BE2C (cell line): Measurements from ENCODE around the gene ADORA2B.

Experiments
- DNase-seq: peaks from one replicate; pipeline ENCODE4 v3.0.0-alpha.2; 2020
- H3K27me3 ChIP-seq: fragments of 250-450 bp; sonication (Bioruptor Pico); 2 replicates; pipeline ENCODE4 v1.5.1; 2020; ENCODE audit warnings: mild to moderate bottlenecking
- H3K36me3 ChIP-seq: fragments of 250-450 bp; sonication (Bioruptor Pico); 2 replicates; pipeline ENCODE4 v1.5.1; 2020; ENCODE audit warnings: mild to moderate bottlenecking
- H3K4me1 ChIP-seq: fragments of 250-450 bp; sonication (Bioruptor Pico); 2 replicates; pipeline ENCODE4 v1.5.1; 2020
- H3K4me3 ChIP-seq: 2 replicates; pipeline ENCODE4 v1.5.1; 2011; ENCODE audit warnings: low read depth, low read length
- H3K9me3 ChIP-seq: fragments of 250-450 bp; sonication (Bioruptor Pico); 2 replicates; pipeline ENCODE4 v1.5.1; 2020
- CTCF ChIP-seq: IDR thresholded peaks from 2 replicates; pipeline ENCODE4 v1.5.1; 2012; ENCODE audit warnings: mild to moderate bottlenecking, low read depth, low read length

The ADORA2B gene

GRCh38 chr17:15918661-15919259 lies 26.2 kb upstream of the ADORA2B start:
- peaks cover 2% of the 10 kb centered on the region; the same call in 1 of the 2 replicates for H3K4me1 ChIP-seq
- H3K4me3 ChIP-seq, result no peak overlapping the region
- DNase-seq, result no peak
- H3K36me3 ChIP-seq, result no peaks in the 10 kb centered on the region
- H3K27me3 ChIP-seq, result no peaks in the 10 kb centered on the region
- TF ChIP-seq CTCF, result no peak
- H3K9me3 ChIP-seq, result no peaks in the 10 kb centered on the region

- Histone ChIP-seq H3K4me1 (peaks cover 2% of the 10 kb centered on the region; the same call in 1 of the 2 replicates), H3K9me3 (no peaks in the 10 kb centered on the region), H3K4me3 (no peak overlapping the region), H3K27me3 (no peaks in the 10 kb centered on the region), H3K36me3 (no peaks in the 10 kb centered on the region)
- DNase-seq, result no peak
- TF ChIP-seq CTCF, result no peak
These were observed 25.5 kb upstream of the ADORA2B start for GRCh38 chr17:15919466-15919865.

- no peak for TF ChIP-seq CTCF
- no peak overlapping the region for H3K4me3 ChIP-seq
- no peaks in the 10 kb centered on the region for H3K27me3 ChIP-seq
- DNase-seq, result no peak
- H3K9me3 ChIP-seq, result no peaks in the 10 kb centered on the region
- peaks cover 2% of the 10 kb centered on the region; the same call in 1 of the 2 replicates for H3K4me1 ChIP-seq
- H3K36me3 ChIP-seq, result no peaks in the 10 kb centered on the region
These were observed 24.1 kb upstream of the ADORA2B start for GRCh38 chr17:15920758-15921239.

GRCh38 chr17:15921640-15922039 lies 23.3 kb upstream of the ADORA2B start:
- Histone ChIP-seq H3K36me3 (no peaks in the 10 kb centered on the region), H3K27me3 (no peaks in the 10 kb centered on the region), H3K4me3 (no peak overlapping the region), H3K4me1 (no peaks in the 10 kb centered on the region), H3K9me3 (no peaks in the 10 kb centered on the region)
- no peak for TF ChIP-seq CTCF
- DNase-seq, result no peak

- Histone ChIP-seq H3K4me3 (no peak overlapping the region), H3K4me1 (no peaks in the 10 kb centered on the region), H3K36me3 (no peaks in the 10 kb centered on the region), H3K9me3 (no peaks in the 10 kb centered on the region), H3K27me3 (no peaks in the 10 kb centered on the region)
- DNase-seq, result no peak
- no peak for TF ChIP-seq CTCF
These were observed 22.3 kb upstream of the ADORA2B start for GRCh38 chr17:15922586-15922985.

- H3K27me3 ChIP-seq, result no peaks in the 10 kb centered on the region
- H3K36me3 ChIP-seq, result no peaks in the 10 kb centered on the region
- H3K9me3 ChIP-seq, result no peaks in the 10 kb centered on the region
- DNase-seq, result no peak
- no peak for TF ChIP-seq CTCF
- no peak overlapping the region for H3K4me3 ChIP-seq
- no peaks in the 10 kb centered on the region for H3K4me1 ChIP-seq
These were observed 18.7 kb upstream of the ADORA2B start for GRCh38 chr17:15926039-15926740.
